Cardiac septum (tissue), 1 donor: ENCODE data around the gene MRAS. TPM values are rescaled to one million over a fixed set of nuclear protein-coding genes. Genes with fewer than 3 reads are reported as not detected.

Experiments
- DNase-seq: peaks from one replicate; pipeline ENCODE4 v3.0.0-alpha.2; 2020; ENCODE audit warnings: low spot score
- intact Hi-C: fragments of 100-400 bp; cut with DNase I; formaldehyde crosslinking; loops from one replicate; pipeline ENCODE4 v1.14.0; 2022
- long read RNA-seq: library from polyadenylated mRNA; unstranded; transcript quantifications from one replicate; pipeline ENCODE4 v2.0.0, GENCODE V29; 2021
- total RNA-seq: library from RNA; stranded (reverse); fragmentation: NEBNext Ultra II Directional; extraction: Animal tissue kit (Norgen Biotek cat#: 25700); gene quantifications from one replicate; pipeline ENCODE4 v1.2.1, GENCODE V29; 2021
- donor health status: DM: no; HTN: no; CAD: no.

The MRAS gene
- total RNA-seq, result 327 TPM
- long read RNA-seq, full-length matches to known transcripts, result 235 of 461 reads
- long read RNA-seq, partial matches to known transcripts, result 60 of 461 reads
- long read RNA-seq, other reads (novel, unspliced or antisense), result 166 of 461 reads

GRCh38 chr3:138347960-138348753 is at the start of gene MRAS:
MRAS (plus strand) TSS chr3:138348579; CDS start chr3:138372884, 24,305 bp downstream.
- intact Hi-C loops, result loop anchor here (2.0 to 5.0 kb wide), 3 partner anchors 27 to 244 kb away; partner anchors contain the start of gene CEP70
- peak; percentile 90 for DNase-seq

- intact Hi-C loops, result no loop called here
- no peak for DNase-seq
Measured at GRCh38 chr3:138300647-138301046, 47.7 kb upstream of the MRAS start.

GRCh38 chr3:138303474-138303873 is 44.9 kb upstream of the MRAS start:
- intact Hi-C loops, result no loop called here
- DNase-seq, result no peak

GRCh38 chr3:138307899-138308298 is 40.5 kb upstream of the MRAS start:
- intact Hi-C loops, result no loop called here
- DNase-seq, result no peak

GRCh38 chr3:138308783-138309182 is 39.6 kb upstream of the MRAS start:
- intact Hi-C loops, result no loop called here
- DNase-seq, result no peak

GRCh38 chr3:138310494-138310893 is 37.9 kb upstream of the MRAS start:
- intact Hi-C loops, result no loop called here
- no peak for DNase-seq

- intact Hi-C loops, result no loop called here
- DNase-seq, result no peak
Measured at GRCh38 chr3:138314751-138315150, 33.6 kb upstream of the MRAS start.

- intact Hi-C loops, result no loop called here
- DNase-seq, result no peak
Measured at GRCh38 chr3:138317687-138318086, 30.7 kb upstream of the MRAS start.

GRCh38 chr3:138323971-138324370 is 24.4 kb upstream of the MRAS start:
- DNase-seq, result no peak
- intact Hi-C loops, result loop anchor here (10.0 kb wide), 1 partner anchor 259 kb away; no protein-coding TSS in a partner anchor

- DNase-seq, result no peak
- intact Hi-C loops, result loop anchor here (10.0 kb wide), 1 partner anchor 261 kb away; no protein-coding TSS in a partner anchor
Measured at GRCh38 chr3:138325990-138326389, 22.4 kb upstream of the MRAS start.

- intact Hi-C loops, result loop anchor here (10.0 kb wide), 1 partner anchor 262 kb away; no protein-coding TSS in a partner anchor
- DNase-seq, result no peak
Measured at GRCh38 chr3:138326866-138327595, 21.3 kb upstream of the MRAS start.

- intact Hi-C loops, result loop anchor here (10.0 kb wide), 1 partner anchor 263 kb away; no protein-coding TSS in a partner anchor
- DNase-seq, result no peak
Measured at GRCh38 chr3:138327831-138328230, 20.5 kb upstream of the MRAS start.

- DNase-seq, result no peak
- intact Hi-C loops, result loop anchor here (10.0 kb wide), 1 partner anchor 264 kb away; no protein-coding TSS in a partner anchor
Measured at GRCh38 chr3:138328341-138328740, 20.0 kb upstream of the MRAS start.

GRCh38 chr3:138329127-138329983 is 19.0 kb upstream of the MRAS start, which contains the start of gene NME9:
NME9 (minus strand) TSS chr3:138329851; CDS start chr3:138329335, 516 bp downstream.
- intact Hi-C loops, result loop anchor here (10.0 kb wide), 1 partner anchor 265 kb away; no protein-coding TSS in a partner anchor
- peak; percentile 93 for DNase-seq

- intact Hi-C loops, result loop anchor here (5.0 to 10.0 kb wide), 4 partner anchors 145 to 585 kb away; partner anchors contain the start of genes ARMC8 and CEP70
- no peak for DNase-seq
Measured at GRCh38 chr3:138329984-138330293, 18.4 kb upstream of the MRAS start.

- intact Hi-C loops, result loop anchor here (5.0 to 10.0 kb wide), 3 partner anchors 147 to 583 kb away; partner anchors contain the start of genes ARMC8 and CEP70
- DNase-seq, result no peak
Measured at GRCh38 chr3:138331143-138331894, 17.1 kb upstream of the MRAS start.

GRCh38 chr3:138332472-138333073 is 15.8 kb upstream of the MRAS start:
- intact Hi-C loops, result loop anchor here (5.0 to 10.0 kb wide), 3 partner anchors 148 to 582 kb away; partner anchors contain the start of genes ARMC8 and CEP70
- no peak for DNase-seq

GRCh38 chr3:138334608-138335007 is 13.8 kb upstream of the MRAS start:
- DNase-seq, result no peak
- intact Hi-C loops, result loop anchor here (5.0 to 10.0 kb wide), 3 partner anchors 150 to 580 kb away; partner anchors contain the start of genes ARMC8 and CEP70
